Fibroblast of lung (primary cell): Measurements from ENCODE around the gene PPARGC1A. TPM values are rescaled to one million over a fixed set of nuclear protein-coding genes. Genes with fewer than 3 reads are reported as not detected.

ENCODE experiments used
- DNase-seq, 2 donors: peaks; one replicate each; pipeline versions ENCODE4 v3.0.0 to v3.0.0-alpha.2; 2010; ENCODE audit warnings: low read depth in 2 of 2
- H2AFZ ChIP-seq: 2 replicates; pipeline ENCODE4 v1.5.1; 2012; ENCODE audit warnings: low read length, control low read depth, inconsistent platforms
- H3K27ac ChIP-seq: 2 replicates; pipeline ENCODE4 v1.5.1; 2011; ENCODE audit warnings: low read length, control low read depth; ENCODE audit not compliant: insufficient read depth
- H3K27me3 ChIP-seq: 2 replicates; pipeline ENCODE4 v1.5.1; 2011; ENCODE audit warnings: mild to moderate bottlenecking, low read length; ENCODE audit not compliant: control insufficient read depth, insufficient read depth
- H3K36me3 ChIP-seq: 2 replicates; pipeline ENCODE4 v1.5.1; 2011; ENCODE audit warnings: low read length; ENCODE audit not compliant: control insufficient read depth, insufficient read depth
- H3K4me1 ChIP-seq: 2 replicates; pipeline ENCODE4 v1.5.1; 2011; ENCODE audit warnings: low read length; ENCODE audit not compliant: control insufficient read depth, insufficient read depth; ENCODE audit errors: extremely low read depth
- H3K4me2 ChIP-seq: 2 replicates; pipeline ENCODE4 v1.5.1; 2011; ENCODE audit warnings: low read length, control low read depth; ENCODE audit not compliant: insufficient read depth; ENCODE audit errors: extremely low read depth
- H3K4me3 ChIP-seq, 4 experiments: fragments of 200-600 bp in 1 of 4; sonication (generic) in 1 of 4; replicated peaks in 1 of 4; 2 replicates each; pipeline ENCODE4 v1.5.1; 2011 to 2016; ENCODE audit warnings: low read length in 4 of 4, low read depth in 3 of 4, mild to moderate bottlenecking in 3 of 4, control low read depth in 2 of 4, inconsistent platforms in 1 of 4, mixed read lengths in 1 of 4; ENCODE audit not compliant: insufficient read depth in 1 of 4; ENCODE audit errors: control extremely low read depth in 1 of 4
- H3K79me2 ChIP-seq: 2 replicates; pipeline ENCODE4 v1.5.1; 2012; ENCODE audit warnings: mild to moderate bottlenecking, low read length, inconsistent platforms; ENCODE audit not compliant: control insufficient read depth, insufficient read depth
- H3K9ac ChIP-seq: 2 replicates; pipeline ENCODE4 v1.5.1; 2011; ENCODE audit warnings: mild to moderate bottlenecking, low read length, control low read depth; ENCODE audit not compliant: insufficient read depth
- H3K9me3 ChIP-seq: 2 replicates; pipeline ENCODE4 v1.5.1; 2012; ENCODE audit warnings: low read depth, low read length; ENCODE audit not compliant: control insufficient read depth, insufficient read depth
- H4K20me1 ChIP-seq: 2 replicates; pipeline ENCODE4 v1.5.1; 2011; ENCODE audit warnings: low read length; ENCODE audit not compliant: control insufficient read depth, insufficient read depth; ENCODE audit errors: extremely low read depth
- CTCF ChIP-seq, 2 donors: IDR thresholded peaks in 1 of 2; conservative IDR thresholded peaks in 1 of 2; 1 replicate in 1 of 2; 2 replicates in 1 of 2; pipeline ENCODE4 v1.5.1; 2011 to 2012; ENCODE audit warnings: low read length in 2 of 2, control low read depth in 1 of 2, inconsistent platforms in 1 of 2, low read depth in 1 of 2, mild to moderate bottlenecking in 1 of 2
- EZH2 ChIP-seq: IDR thresholded peaks from 2 replicates; pipeline ENCODE4 v1.5.1; 2012; ENCODE audit warnings: low read length, control low read depth, mild to moderate bottlenecking; ENCODE audit errors: missing control alignments
- polyA plus RNA-seq, 2 donors: library from polyadenylated mRNA; depleted of rRNA in 1 of 2; stranded (reverse) in 1 of 2; unstranded in 1 of 2; fragments of >200 nt; gene quantifications; 2 replicates each; pipeline ENCODE4 v1.2.1, GENCODE V29; 2011 to 2012; ENCODE audit warnings: missing spikeins in 1 of 2
- total RNA-seq: library from RNA; depleted of rRNA; stranded (reverse); fragments of >200 nt; gene quantifications from 2 replicates; pipeline ENCODE4 v1.2.1, GENCODE V29; 2014

The PPARGC1A gene
- total and polyA plus RNA-seq, 2 donors (not counting 1 experiment from before 2014, with no cell fraction given): 1.3 to 6.9 TPM

DNA sequence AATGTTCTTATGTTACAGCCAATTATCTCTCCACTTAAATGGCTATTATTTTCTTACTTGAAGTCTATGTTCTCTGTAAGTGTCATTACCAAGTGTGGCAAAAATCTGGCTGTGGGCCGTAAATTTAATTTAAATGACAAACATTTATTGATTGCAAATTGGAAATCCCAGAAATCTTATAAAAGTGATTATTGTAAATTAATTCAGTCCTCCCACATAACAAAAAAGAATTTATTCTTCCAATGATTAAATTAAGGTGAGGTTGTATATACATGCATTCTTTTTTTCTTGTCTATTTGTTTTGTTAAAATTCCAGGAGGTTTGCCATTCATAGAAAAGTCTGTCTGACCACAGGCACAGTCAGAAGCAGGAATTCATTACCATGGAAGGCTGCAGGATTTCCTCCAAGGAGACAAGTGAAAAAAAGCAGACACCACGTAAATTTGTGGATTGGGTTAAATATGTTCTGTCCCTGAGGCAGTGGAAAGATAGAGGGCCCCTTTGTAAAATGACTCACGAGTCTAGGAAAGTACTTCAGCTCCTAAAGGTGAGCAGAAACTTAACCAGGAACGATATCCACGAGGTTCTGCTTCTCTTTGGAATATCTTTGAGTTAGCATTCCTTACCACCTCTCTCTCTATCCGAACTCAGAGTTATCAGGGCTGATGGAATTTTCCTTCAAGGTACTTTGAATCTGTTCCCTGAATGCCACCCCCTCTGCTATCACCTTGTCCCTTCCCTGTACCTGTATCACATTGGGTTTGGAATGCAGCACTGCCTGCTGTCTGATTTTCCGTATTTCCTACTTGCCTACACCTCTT lies 10.7 kb downstream of the PPARGC1A start:
- Histone ChIP-seq H3K9me3 (no peaks in the 10 kb centered on the region), H3K4me2 (no peak overlapping the region), H3K27ac (no peak overlapping the region), H2AFZ (no peak overlapping the region), H3K27me3 (no peaks in the 10 kb centered on the region), H4K20me1 (no peaks in the 10 kb centered on the region), H3K4me3 (no peak overlapping the region), H3K79me2 (no peaks in the 10 kb centered on the region), H3K36me3 (no peaks in the 10 kb centered on the region), H3K9ac (no peak overlapping the region), H3K4me1 (no peaks in the 10 kb centered on the region)
- peak in 1 of 2 donors; percentile 87 for DNase-seq
- TF ChIP-seq CTCF (conservative IDR thresholded peaks at IDR 0.05 in 1 of 2, IDR thresholded peaks at IDR 0.05 in 1 of 2; ENCODE audit: low read depth in 1 of 2, low read length in 2 of 2): no peak
- no peak for TF ChIP-seq EZH2

- no peak for TF ChIP-seq CTCF (conservative IDR thresholded peaks at IDR 0.05 in 1 of 2, IDR thresholded peaks at IDR 0.05 in 1 of 2; ENCODE audit: low read depth in 1 of 2, low read length in 2 of 2)
- no peak for TF ChIP-seq EZH2
- Histone ChIP-seq H2AFZ (no peak overlapping the region), H3K79me2 (no peaks in the 10 kb centered on the region), H3K27me3 (no peaks in the 10 kb centered on the region), H4K20me1 (no peaks in the 10 kb centered on the region), H3K9me3 (no peaks in the 10 kb centered on the region), H3K4me3 (no peak overlapping the region), H3K9ac (no peak overlapping the region), H3K36me3 (no peaks in the 10 kb centered on the region), H3K4me1 (no peaks in the 10 kb centered on the region), H3K27ac (no peak overlapping the region), H3K4me2 (no peak overlapping the region)
- peak in 1 of 2 donors; percentile 50 for DNase-seq
Observed at GRCh38 chr4:23878246-23878891, 11.5 kb downstream of the PPARGC1A start.

DNA sequence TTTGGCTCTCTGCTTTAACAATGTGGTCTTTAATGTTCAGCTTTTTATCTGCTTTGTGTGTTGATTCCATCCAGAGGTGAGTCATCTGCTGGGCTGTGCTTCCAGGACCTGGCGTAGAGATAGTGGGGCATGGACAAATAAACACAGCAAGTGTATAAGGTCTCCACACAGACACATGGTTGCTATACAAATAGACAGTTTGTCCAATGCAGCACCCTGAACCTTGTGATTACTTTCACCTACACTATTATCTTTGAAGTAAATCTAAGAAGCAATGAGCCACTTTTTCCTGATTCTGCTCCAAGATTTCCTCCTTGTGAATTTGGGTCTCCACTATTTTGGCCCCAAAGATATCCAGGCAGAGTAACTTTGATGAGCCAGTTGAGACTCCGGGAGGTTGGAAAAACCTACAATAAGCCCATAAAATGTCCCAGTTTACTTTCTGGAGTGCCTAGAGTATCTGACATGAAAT lies 12.1 kb downstream of the PPARGC1A start:
- Histone ChIP-seq H3K79me2 (no peaks in the 10 kb centered on the region), H3K36me3 (no peaks in the 10 kb centered on the region), H3K4me3 (no peak overlapping the region), H3K27me3 (no peaks in the 10 kb centered on the region), H3K4me2 (no peak overlapping the region), H3K9ac (no peak overlapping the region), H3K9me3 (no peaks in the 10 kb centered on the region), H3K4me1 (no peaks in the 10 kb centered on the region), H3K27ac (no peak overlapping the region), H4K20me1 (no peaks in the 10 kb centered on the region), H2AFZ (no peak overlapping the region)
- TF ChIP-seq EZH2 (no peak), CTCF (conservative IDR thresholded peaks at IDR 0.05 in 1 of 2, IDR thresholded peaks at IDR 0.05 in 1 of 2; ENCODE audit: low read depth in 1 of 2, low read length in 2 of 2) (no peak)
- DNase-seq: peak; percentile 67 to 89
